IPS-18a (cell line): ENCODE measurements around the gene CAPRIN2.

Experiments used
- H3K27ac ChIP-seq: one replicate; pipeline ENCODE4 v1.5.1; 2013; ENCODE audit warnings: low read length
- H3K27me3 ChIP-seq: one replicate; pipeline ENCODE4 v1.6.1; 2013; ENCODE audit warnings: mild to moderate bottlenecking, low read length; ENCODE audit not compliant: control insufficient read depth, insufficient read depth
- H3K36me3 ChIP-seq: one replicate; pipeline ENCODE4 v1.6.1; 2013; ENCODE audit warnings: low read depth, low read length; ENCODE audit not compliant: control insufficient read depth
- H3K4me1 ChIP-seq: one replicate; pipeline ENCODE4 v1.6.1; 2013; ENCODE audit warnings: low read depth, low read length; ENCODE audit not compliant: control insufficient read depth
- H3K4me3 ChIP-seq: one replicate; pipeline ENCODE4 v1.5.1; 2013; ENCODE audit warnings: low read length
- H3K9ac ChIP-seq: one replicate; pipeline ENCODE4 v1.6.1; 2013; ENCODE audit warnings: mild to moderate bottlenecking, low read length, moderate library complexity
- H3K9me3 ChIP-seq: one replicate; pipeline ENCODE4 v1.6.1; 2013; ENCODE audit warnings: low read depth, low read length; ENCODE audit not compliant: control insufficient read depth

CAPRIN2 gene

DNA sequence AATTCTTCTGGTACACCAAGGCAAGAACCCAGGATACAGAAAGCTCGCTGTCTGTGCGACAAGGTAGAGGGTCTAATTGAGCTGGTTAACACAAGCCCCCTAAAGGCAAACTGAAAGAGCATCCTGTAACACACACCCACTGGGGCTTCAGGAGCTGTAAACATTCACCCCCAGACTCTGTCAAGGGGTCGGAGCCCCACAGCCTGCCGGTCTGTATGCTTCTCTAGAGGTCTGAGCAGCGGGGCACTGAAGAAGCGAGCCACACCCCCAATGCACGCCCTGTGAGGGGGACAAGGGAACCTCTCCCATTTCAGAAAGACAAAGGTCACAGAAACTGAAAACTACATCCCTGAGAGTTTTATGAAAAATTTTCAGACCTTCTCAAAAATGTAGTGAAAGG is 57.8 kb downstream of the CAPRIN2 start:
- Histone ChIP-seq H3K9me3 (no peaks in the 10 kb centered on the region), H3K4me3 (peak overlapping the region; percentile 91), H3K36me3 (no peaks in the 10 kb centered on the region), H3K4me1 (peaks cover 17% of the 10 kb centered on the region), H3K9ac (no peak overlapping the region), H3K27ac (no peak overlapping the region), H3K27me3 (no peaks in the 10 kb centered on the region)

DNA sequence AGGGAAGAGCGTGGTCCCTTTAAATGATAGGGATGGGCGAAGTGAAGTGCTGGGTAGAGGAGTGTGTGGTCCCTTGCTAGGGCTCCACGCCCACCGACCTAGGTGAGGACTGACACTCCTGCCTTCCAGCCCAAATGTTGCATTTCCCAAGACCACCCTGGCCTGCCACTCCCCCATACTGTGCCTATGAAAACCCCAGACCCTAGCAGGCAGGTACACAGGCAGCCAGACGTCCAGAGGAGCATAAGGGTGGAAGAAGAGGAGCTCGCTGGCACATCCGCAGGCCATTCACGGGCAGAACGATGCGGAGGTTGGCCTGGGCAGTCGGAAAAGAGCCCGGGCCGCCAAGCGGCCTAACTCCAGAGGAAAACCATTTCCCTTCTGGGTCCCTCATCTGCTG is 58.3 kb downstream of the CAPRIN2 start:
- peaks cover 17% of the 10 kb centered on the region for H3K4me1 ChIP-seq
- H3K27me3 ChIP-seq, result no peaks in the 10 kb centered on the region
- H3K36me3 ChIP-seq, result no peaks in the 10 kb centered on the region
- no peak overlapping the region for H3K27ac ChIP-seq
- H3K9me3 ChIP-seq, result no peaks in the 10 kb centered on the region
- peak overlapping the region; percentile 91 for H3K4me3 ChIP-seq
- no peak overlapping the region for H3K9ac ChIP-seq

DNA sequence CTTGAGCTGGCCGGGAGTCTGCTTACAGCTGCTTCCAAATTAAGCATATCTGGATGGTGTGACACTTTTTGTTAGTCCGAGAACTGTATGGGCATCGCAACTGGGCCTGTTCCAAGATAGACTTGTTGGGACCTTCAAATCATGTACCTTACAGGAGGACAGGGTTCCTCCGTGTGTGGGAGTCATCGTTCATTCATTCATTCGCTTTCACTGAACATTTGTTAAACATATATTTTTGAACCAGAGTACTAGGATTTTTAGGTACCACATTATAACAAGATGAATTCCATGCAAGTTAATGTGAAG is 58.7 kb downstream of the CAPRIN2 start:
- no peak overlapping the region for H3K9ac ChIP-seq
- H3K9me3 ChIP-seq, result no peaks in the 10 kb centered on the region
- no peaks in the 10 kb centered on the region for H3K27me3 ChIP-seq
- H3K36me3 ChIP-seq, result no peaks in the 10 kb centered on the region
- H3K4me3 ChIP-seq, result peak overlapping the region; percentile 91
- H3K27ac ChIP-seq, result no peak overlapping the region
- H3K4me1 ChIP-seq, result peaks cover 17% of the 10 kb centered on the region

DNA sequence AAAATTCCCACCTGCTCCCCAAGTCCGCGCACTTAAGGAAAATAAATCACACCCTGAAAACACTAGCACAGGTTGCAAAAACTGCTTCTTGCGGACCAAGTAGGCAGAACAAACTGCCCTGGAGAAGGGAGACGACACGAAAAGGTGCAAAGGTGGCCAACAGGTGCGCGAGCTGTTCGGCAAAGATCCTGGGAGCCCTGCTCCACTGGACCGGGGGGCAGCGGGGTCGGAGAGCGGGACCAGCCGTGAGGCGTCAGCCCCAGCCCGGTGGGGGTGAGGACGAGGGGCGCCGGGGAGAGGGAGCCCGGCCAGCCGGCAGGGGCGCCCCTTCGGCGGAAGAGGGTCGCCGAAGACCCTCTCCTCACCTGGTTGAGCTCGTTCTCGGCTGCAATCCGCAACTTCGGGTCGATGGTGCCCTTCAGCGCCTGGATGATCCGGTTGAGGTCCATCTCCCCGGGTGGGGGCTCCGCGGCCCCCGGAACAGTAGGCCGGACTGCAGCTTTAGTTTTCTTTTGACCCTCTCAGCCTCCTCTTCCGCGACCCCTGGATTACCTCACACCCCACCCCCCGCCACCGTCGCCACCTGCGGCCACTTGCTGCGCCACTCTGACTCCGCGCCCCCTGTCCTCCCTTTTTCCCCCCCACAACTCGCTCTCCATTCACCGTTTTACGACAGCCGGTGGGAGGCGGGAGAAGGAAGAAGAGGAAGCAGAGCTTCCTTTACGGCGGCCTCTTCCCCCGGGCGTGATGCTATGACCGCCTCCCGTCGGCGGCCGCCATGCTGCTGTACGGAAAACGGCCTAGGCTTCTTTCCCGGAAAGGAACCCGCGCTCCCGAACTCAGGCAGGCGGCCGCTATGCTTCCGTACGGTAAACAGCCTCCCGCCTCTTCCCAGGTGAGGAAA is 59.3 kb downstream of the CAPRIN2 start, which contains the start of gene IPO8:
IPO8 (minus strand) TSS at position 671 of the 904 bp plus-strand sequence; CDS start at position 449, 222 bp downstream.
- no peaks in the 10 kb centered on the region for H3K27me3 ChIP-seq
- peak within 1 kb of the TSS; percentile 78 for H3K9ac ChIP-seq
- H3K9me3 ChIP-seq, result no peaks in the 10 kb centered on the region
- peak within 1 kb of the TSS; percentile 91 for H3K4me3 ChIP-seq
- peak within 1 kb of the TSS; percentile 35 for H3K27ac ChIP-seq
- peaks cover 17% of the 10 kb centered on the region for H3K4me1 ChIP-seq
- no peaks in the 10 kb centered on the region for H3K36me3 ChIP-seq

DNA sequence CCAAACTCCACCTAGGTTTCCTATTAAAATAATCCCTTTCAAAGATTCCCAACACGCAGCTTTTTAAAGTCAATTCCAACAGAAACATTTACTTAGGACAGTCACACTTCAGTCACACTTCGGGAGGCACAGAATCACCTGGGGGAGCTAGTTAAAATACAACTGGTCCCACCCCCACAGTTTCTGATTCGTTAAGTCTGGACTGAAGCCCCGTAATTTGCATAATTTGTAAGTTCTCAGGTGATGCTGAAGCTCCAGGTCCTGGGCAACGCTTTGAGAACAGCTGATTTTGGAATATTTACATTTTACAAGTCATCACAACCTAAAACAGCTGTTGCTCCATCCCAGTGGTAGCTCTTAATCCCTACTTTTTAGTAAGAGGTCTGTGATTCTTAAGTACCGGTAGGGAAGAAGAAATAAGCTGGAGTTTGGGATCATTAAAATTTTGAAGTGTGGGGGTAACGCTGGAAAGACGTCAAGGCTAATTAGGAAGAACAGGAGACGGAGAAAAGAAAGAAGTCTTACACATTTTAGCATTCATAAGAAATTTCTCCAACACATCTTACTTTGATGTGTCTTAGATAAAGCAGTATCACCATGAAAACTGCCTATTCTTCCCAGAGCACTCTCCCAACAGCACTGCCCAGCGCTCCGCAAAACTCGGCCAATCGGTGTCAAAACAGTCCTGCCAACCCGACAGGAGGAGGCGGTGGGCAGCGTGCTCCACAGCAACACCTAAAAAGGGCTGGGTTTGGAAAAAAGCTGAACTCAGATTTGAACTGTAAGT is 60.1 kb downstream of the CAPRIN2 start:
- Histone ChIP-seq H3K27me3 (no peaks in the 10 kb centered on the region), H3K9ac (peak overlapping the region; percentile 78), H3K27ac (no peak overlapping the region), H3K4me1 (peaks cover 17% of the 10 kb centered on the region), H3K9me3 (no peaks in the 10 kb centered on the region), H3K4me3 (peak overlapping the region; percentile 91), H3K36me3 (no peaks in the 10 kb centered on the region)

DNA sequence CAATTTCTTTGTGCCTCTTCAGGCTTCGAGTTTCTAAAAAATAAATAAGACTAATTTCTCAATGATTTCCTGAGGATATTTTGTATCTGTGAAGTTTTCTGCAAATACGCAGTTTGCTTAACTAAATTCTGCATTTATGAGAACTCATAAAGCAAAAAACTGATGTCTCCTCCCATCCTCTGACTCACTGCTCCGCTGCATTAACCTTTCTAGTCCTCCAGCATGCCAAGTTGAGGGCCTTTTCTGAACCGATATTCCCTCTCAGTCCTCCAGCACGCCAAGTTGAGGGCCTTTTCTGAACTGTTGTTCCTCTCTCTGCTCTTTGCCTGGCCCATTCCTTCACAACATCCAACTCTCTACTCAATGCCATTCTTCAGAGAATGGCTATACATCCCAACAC is 62.3 kb downstream of the CAPRIN2 start:
- Histone ChIP-seq H3K4me1 (peaks cover 17% of the 10 kb centered on the region), H3K27ac (no peak overlapping the region), H3K4me3 (no peak overlapping the region), H3K27me3 (no peaks in the 10 kb centered on the region), H3K9me3 (no peaks in the 10 kb centered on the region), H3K36me3 (no peaks in the 10 kb centered on the region), H3K9ac (no peak overlapping the region)

DNA sequence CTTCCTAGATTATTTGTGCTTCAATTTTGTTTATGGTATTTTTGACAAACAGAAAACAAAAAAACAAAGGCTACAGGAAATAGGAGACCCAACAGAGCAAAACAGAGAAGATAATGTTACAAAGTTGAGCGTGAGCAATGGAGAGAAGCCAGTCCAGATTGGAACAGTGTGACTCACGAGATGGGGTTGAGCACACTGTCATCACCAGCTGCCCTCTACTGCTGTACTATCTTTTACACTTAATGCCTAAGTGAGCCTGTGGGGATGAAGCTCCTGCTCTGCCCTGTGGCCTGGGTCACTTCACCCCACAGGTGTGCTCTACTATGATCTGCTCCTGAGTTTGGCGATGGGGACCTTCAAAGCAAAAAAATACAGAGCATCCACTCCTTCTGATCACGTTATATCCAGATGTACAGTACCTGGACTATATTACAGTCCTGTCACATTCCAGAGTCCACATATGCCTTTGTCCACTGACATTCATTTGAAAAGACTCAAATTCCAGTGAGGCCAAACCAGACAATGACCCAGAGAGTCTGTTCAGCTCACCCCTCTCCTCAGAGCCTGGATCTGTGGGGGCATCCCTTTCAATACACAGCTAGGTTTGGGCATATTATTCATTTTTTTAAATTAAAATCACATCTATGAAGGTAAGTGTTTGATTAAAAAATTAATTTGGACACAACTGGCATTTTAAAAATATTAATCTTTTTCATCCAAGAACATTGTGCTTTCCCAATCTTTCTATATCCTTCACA is 63.5 kb downstream of the CAPRIN2 start:
- Histone ChIP-seq H3K27ac (no peak overlapping the region), H3K27me3 (no peaks in the 10 kb centered on the region), H3K36me3 (no peaks in the 10 kb centered on the region), H3K4me1 (peaks cover 9% of the 10 kb centered on the region), H3K9me3 (no peaks in the 10 kb centered on the region), H3K4me3 (no peak overlapping the region), H3K9ac (no peak overlapping the region)

DNA sequence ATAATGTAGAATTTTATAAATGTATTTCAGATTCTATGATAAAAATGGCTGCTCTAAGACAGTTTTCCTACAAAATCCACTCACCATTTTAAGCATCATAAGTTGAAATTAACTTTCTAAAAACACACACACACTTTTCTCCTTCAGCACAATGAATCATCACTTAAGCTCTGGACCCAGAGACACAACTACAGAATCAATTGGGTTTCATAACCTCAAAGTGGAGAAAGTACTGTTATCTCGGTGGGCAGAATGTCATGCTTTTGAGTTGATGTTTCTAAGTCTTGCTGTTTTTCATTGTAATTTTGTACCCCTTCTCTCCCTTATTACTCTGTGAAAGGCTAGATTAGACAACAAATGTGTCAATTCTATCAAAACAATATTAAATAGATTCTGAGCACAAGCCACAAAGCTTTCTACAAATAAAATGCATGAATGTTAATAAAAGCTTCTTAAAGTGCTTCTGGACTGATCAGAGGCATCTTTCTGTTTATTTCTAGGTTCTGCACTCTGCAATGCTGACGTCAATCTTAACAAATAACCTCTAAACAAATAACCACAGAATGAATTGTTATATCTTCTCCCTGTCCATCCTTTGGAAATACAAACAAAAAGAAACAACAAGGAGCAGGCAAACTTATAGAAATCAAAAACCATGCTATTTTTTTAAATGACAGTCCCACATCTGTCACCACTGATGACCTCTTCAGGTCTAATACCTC is 67.3 kb downstream of the CAPRIN2 start:
- H3K4me1 ChIP-seq, result no peaks in the 10 kb centered on the region
- no peak overlapping the region for H3K27ac ChIP-seq
- H3K36me3 ChIP-seq, result peaks cover 11% of the 10 kb centered on the region
- no peak overlapping the region for H3K9ac ChIP-seq
- no peaks in the 10 kb centered on the region for H3K9me3 ChIP-seq
- H3K4me3 ChIP-seq, result no peak overlapping the region
- H3K27me3 ChIP-seq, result no peaks in the 10 kb centered on the region

DNA sequence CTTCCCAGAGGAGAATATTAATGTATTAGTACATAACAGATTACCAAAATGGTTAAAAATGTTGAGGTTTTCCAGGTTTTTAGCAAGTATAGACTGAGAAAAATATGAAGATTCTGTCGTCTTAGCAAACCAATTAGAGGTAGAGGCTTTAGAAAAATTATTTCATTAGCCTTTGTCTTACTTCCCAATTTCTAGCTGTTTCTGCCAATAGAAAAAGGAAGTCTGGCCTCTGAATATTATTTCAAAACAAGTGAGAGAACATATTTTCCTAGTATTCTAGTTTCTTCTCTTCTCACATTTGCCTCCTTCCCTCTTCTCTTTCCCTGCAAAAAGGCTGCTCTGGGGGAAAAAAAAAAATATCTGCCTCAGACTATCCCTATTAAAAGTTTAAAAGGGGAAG is 75.5 kb downstream of the CAPRIN2 start:
- Histone ChIP-seq H3K27ac (no peak overlapping the region), H3K4me1 (no peaks in the 10 kb centered on the region), H3K4me3 (no peak overlapping the region), H3K9me3 (no peaks in the 10 kb centered on the region), H3K9ac (no peak overlapping the region), H3K27me3 (no peaks in the 10 kb centered on the region), H3K36me3 (peaks cover 19% of the 10 kb centered on the region)

DNA sequence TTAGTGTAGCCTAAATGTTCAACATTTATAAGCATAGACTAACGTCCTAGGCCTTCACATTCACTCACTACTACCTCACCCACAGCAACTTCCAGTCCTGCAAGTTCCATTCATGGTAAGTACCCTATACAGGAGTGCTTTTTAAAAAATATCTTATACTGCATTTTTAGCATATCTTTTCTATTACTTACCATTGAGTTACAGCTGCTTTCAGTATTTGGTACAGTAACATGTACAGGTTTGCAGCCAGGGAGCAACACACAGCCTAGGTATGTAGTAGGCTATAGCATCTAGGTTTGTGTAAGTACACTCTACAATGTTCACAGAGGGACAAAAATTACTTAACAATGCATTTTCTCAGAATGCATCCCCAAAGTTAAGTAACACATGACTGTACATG is 76.5 kb downstream of the CAPRIN2 start:
- Histone ChIP-seq H3K27ac (no peak overlapping the region), H3K9me3 (no peaks in the 10 kb centered on the region), H3K4me3 (no peak overlapping the region), H3K36me3 (peaks cover 20% of the 10 kb centered on the region), H3K4me1 (no peaks in the 10 kb centered on the region), H3K27me3 (no peaks in the 10 kb centered on the region), H3K9ac (no peak overlapping the region)

DNA sequence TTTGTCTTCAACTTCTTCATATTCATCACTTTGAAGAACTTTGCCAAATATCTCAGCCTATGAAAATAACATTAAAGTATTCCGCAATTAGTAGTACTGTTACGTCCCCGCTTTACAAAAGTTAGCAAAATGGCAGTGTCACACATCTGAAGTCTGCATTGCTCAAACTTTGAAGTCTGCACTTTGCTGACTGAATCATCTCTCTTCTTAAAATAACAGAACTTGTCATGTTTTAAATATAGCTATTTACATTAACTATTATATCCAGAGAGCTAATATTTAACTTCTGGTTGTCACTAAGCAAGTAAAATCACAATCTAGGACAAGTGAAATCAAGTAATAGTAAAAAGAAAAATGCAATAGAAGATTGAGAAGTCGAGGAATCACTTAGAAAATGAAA is 93.5 kb downstream of the CAPRIN2 start:
- no peaks in the 10 kb centered on the region for H3K4me1 ChIP-seq
- peaks cover 27% of the 10 kb centered on the region for H3K36me3 ChIP-seq
- H3K27me3 ChIP-seq, result no peaks in the 10 kb centered on the region
- no peak overlapping the region for H3K4me3 ChIP-seq
- H3K9me3 ChIP-seq, result no peaks in the 10 kb centered on the region
- H3K9ac ChIP-seq, result no peak overlapping the region
- no peak overlapping the region for H3K27ac ChIP-seq
